22Rv1 (cell line): Measurements from ENCODE around the gene LIG3.

Experiments used
- H3K27ac ChIP-seq: fragments of 450-650 bp; 2 replicates; pipeline ENCODE4 v1.5.1; 2017
- CTCF ChIP-seq: fragments of 450-650 bp; IDR thresholded peaks from 2 replicates; pipeline ENCODE4 v1.5.1; 2017; ENCODE audit warnings: mild to moderate bottlenecking
- ZFX ChIP-seq: fragments of 450-650 bp; IDR thresholded peaks from 2 replicates; pipeline ENCODE4 v1.6.1; 2017; ENCODE audit warnings: antibody characterized with exemption, borderline replicate concordance

Gene LIG3

GRCh38 chr17:34979650-34980352 is 511 bp upstream of the LIG3 start:
- peak overlapping the region; percentile 79 for H3K27ac ChIP-seq
- TF ChIP-seq ZFX (no peak), CTCF (no peak)

GRCh38 chr17:34980681-34981537 is 597 bp downstream of the LIG3 start:
- no peak for TF ChIP-seq ZFX
- peak; percentile 22 for TF ChIP-seq CTCF
- peak overlapping the region; percentile 79 for H3K27ac ChIP-seq

GRCh38 chr17:34981538-34982241 is 1.4 kb downstream of the LIG3 start:
- H3K27ac ChIP-seq: peak overlapping the region; percentile 79
- TF ChIP-seq ZFX (no peak), CTCF (no peak)

- TF ChIP-seq ZFX: no peak
- TF ChIP-seq CTCF: no peak
- no peak overlapping the region for H3K27ac ChIP-seq
Observed at GRCh38 chr17:34987232-34987631, 6.9 kb downstream of the LIG3 start.

- TF ChIP-seq ZFX: no peak
- no peak for TF ChIP-seq CTCF
- no peak overlapping the region for H3K27ac ChIP-seq
Observed at GRCh38 chr17:34988644-34989043, 8.3 kb downstream of the LIG3 start.

GRCh38 chr17:34989473-34989872 is 9.2 kb downstream of the LIG3 start:
- TF ChIP-seq CTCF: no peak
- TF ChIP-seq ZFX: no peak
- no peak overlapping the region for H3K27ac ChIP-seq
